Chondrocyte (in vitro differentiated cells): ENCODE results near the gene SIX1. TPM values are rescaled to one million over a fixed set of nuclear protein-coding genes. Genes with fewer than 3 reads are reported as not detected.

Source experiments
- DNase-seq: peaks from one replicate; pipeline ENCODE4 v3.0.0; 2021; ENCODE audit warnings: mixed read lengths, low spot score
- H3K27ac Mint-ChIP-seq: one replicate; pipeline ENCODE4 v1.8.0; 2021; ENCODE audit warnings: mild to moderate bottlenecking, moderate library complexity, mixed read lengths; ENCODE audit not compliant: unreplicated experiment
- H3K27me3 Mint-ChIP-seq: 2 replicates; pipeline ENCODE4 v1.8.0; 2021; ENCODE audit warnings: low read depth, mixed read lengths
- H3K36me3 Mint-ChIP-seq: 2 replicates; pipeline ENCODE4 v1.8.0; 2021; ENCODE audit warnings: low read depth, mixed read lengths
- H3K4me1 Mint-ChIP-seq: 2 replicates; pipeline ENCODE4 v1.8.0; 2021; ENCODE audit warnings: low read depth, mild to moderate bottlenecking, mixed read lengths
- H3K4me3 Mint-ChIP-seq: one replicate; pipeline ENCODE4 v1.8.0; 2021; ENCODE audit warnings: mild to moderate bottlenecking, moderate library complexity, mixed read lengths; ENCODE audit not compliant: unreplicated experiment
- H3K9me3 Mint-ChIP-seq: 2 replicates; pipeline ENCODE4 v1.8.0; 2021; ENCODE audit warnings: low read depth, mixed read lengths
- total RNA-seq: library from RNA; stranded (reverse); gene quantifications from 3 replicates; pipeline ENCODE4 v1.2.1, GENCODE V29; 2021
- TF ChIP-seq, protein P1 (sequence below): fragments of 200-600 bp; sonication (generic); IDR thresholded peaks from 2 replicates; pipeline ENCODE4 v1.5.0; 2021; ENCODE audit warnings: antibody characterized with exemption, mild to moderate bottlenecking, moderate library complexity

Gene SIX1
- total RNA-seq, 1 donor from 2014 or later = 94.6 TPM

DNA sequence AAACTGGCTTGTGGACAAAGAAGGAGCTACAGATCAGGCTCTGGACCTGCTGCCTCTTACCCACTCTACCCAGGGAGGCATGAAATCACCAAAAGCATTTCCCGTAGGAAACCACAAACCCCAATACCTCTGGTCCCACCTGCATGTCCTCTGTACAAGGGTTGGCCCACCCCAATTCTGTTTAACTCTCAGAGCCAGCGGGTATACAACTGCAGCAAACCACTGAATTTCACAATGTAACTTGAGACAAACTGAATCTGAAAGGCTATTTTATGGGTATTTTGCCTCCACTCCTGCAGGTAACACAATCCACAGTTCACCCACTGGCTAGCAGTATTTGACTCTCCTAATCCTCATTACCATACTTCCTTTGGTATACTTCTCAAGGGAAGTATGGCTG lies 16.5 kb downstream of the SIX1 start:
- H3K9me3 Mint-ChIP-seq = no peaks in the 10 kb centered on the region
- DNase-seq = no peak
- TF ChIP-seq, protein P1, sequence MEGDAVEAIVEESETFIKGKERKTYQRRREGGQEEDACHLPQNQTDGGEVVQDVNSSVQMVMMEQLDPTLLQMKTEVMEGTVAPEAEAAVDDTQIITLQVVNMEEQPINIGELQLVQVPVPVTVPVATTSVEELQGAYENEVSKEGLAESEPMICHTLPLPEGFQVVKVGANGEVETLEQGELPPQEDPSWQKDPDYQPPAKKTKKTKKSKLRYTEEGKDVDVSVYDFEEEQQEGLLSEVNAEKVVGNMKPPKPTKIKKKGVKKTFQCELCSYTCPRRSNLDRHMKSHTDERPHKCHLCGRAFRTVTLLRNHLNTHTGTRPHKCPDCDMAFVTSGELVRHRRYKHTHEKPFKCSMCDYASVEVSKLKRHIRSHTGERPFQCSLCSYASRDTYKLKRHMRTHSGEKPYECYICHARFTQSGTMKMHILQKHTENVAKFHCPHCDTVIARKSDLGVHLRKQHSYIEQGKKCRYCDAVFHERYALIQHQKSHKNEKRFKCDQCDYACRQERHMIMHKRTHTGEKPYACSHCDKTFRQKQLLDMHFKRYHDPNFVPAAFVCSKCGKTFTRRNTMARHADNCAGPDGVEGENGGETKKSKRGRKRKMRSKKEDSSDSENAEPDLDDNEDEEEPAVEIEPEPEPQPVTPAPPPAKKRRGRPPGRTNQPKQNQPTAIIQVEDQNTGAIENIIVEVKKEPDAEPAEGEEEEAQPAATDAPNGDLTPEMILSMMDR = no peak
- peaks cover 5% of the 10 kb centered on the region for H3K36me3 Mint-ChIP-seq
- H3K4me3 Mint-ChIP-seq = no peak overlapping the region
- H3K4me1 Mint-ChIP-seq = peaks cover 52% of the 10 kb centered on the region
- peak overlapping the region; percentile 74 for H3K27ac Mint-ChIP-seq
- no peaks in the 10 kb centered on the region for H3K27me3 Mint-ChIP-seq

DNA sequence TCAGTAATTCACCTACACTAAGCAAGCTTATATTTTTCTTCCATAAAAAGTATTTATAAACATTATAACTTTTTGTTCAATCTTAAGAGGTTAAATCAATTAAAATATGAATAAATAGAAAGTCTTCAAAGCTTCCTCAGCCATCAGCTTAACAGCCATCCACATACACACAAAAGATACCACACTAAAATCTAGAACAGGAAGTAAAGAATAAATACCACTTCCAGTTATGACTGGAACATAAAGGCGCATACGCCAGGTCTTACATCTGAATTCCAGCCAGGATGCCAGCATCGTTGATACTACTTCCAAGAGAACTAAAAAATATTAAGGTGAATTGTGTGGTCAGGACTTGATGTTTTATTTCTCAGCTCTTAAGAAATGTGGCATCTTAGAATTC lies 17.0 kb downstream of the SIX1 start:
- H3K9me3 Mint-ChIP-seq = no peaks in the 10 kb centered on the region
- peaks cover 5% of the 10 kb centered on the region for H3K36me3 Mint-ChIP-seq
- no peak overlapping the region for H3K4me3 Mint-ChIP-seq
- peaks cover 51% of the 10 kb centered on the region for H3K4me1 Mint-ChIP-seq
- DNase-seq = no peak
- TF ChIP-seq, protein P1 = no peak
- H3K27me3 Mint-ChIP-seq = no peaks in the 10 kb centered on the region
- H3K27ac Mint-ChIP-seq = peak overlapping the region; percentile 74

DNA sequence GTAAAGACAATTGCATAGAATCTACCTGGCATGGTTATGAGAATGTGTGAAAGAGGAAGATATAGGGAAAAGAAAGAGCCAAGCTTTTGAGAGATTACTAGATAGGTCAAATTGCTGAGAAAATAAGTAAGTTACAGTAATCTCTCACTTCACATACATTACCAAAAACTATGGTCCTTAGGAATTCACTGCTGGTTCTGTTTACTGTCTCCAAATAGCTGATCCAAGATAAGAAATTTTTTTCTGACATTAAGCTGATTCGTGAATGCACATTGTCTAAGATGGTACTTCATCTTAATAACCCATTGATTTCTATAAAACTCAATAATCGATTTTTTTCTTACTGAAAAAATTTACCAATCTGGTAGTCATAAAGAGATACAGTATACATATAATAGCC lies 17.4 kb downstream of the SIX1 start:
- Mint-ChIP-seq H3K36me3 (peaks cover 5% of the 10 kb centered on the region), H3K4me3 (no peak overlapping the region), H3K9me3 (no peaks in the 10 kb centered on the region), H3K27ac (no peak overlapping the region), H3K4me1 (peaks cover 47% of the 10 kb centered on the region), H3K27me3 (no peaks in the 10 kb centered on the region)
- DNase-seq = no peak
- TF ChIP-seq, protein P1 = no peak

DNA sequence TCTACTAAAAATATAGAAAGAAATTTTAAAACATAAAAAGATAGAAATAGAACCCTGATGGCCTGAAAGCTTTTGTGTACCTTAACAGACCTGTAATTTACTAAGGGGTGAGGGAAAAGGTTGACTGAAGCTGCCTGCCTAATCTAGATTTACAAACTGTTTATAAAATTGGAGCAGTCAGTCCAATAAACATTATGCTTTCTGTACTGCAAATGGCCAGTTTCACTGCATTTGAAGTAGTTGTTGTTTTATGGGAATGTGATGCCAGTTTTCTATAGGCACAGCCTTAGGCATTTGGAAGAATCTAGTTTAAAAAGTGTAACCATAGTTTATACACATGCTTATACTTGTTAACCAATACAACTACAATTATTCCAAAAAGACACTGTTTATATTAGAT lies 19.1 kb downstream of the SIX1 start:
- Mint-ChIP-seq H3K9me3 (no peaks in the 10 kb centered on the region), H3K27me3 (no peaks in the 10 kb centered on the region), H3K36me3 (no peaks in the 10 kb centered on the region), H3K4me3 (no peak overlapping the region), H3K27ac (no peak overlapping the region), H3K4me1 (peaks cover 41% of the 10 kb centered on the region)
- no peak for DNase-seq
- TF ChIP-seq, protein P1 = no peak

DNA sequence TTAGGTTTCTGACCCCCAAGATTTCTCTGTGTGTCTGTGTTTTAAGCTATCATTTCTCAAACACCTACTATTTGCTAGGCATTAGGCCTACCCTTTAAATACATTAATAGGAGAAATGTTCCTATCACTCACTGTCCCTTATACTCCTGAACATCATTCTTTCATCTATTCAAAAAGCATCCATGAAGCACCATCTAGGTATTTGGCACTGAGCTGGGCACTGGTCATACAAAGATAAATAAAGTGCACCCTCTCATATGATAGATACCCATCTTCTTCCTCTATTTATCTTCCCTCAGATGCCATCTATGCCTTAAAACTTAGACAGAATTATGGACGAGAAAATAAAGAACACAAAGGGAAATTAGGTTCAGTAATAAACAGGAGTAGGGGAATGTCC lies 20.4 kb downstream of the SIX1 start:
- no peak for DNase-seq
- H3K27me3 Mint-ChIP-seq = no peaks in the 10 kb centered on the region
- no peak overlapping the region for H3K27ac Mint-ChIP-seq
- H3K4me3 Mint-ChIP-seq = no peak overlapping the region
- TF ChIP-seq, protein P1 = no peak
- no peaks in the 10 kb centered on the region for H3K36me3 Mint-ChIP-seq
- H3K9me3 Mint-ChIP-seq = no peaks in the 10 kb centered on the region
- H3K4me1 Mint-ChIP-seq = peaks cover 41% of the 10 kb centered on the region
